Fibroblast of pulmonary artery (primary cell): ENCODE results near the gene NOTO.

Experiments
- DNase-seq: peaks from one replicate; pipeline ENCODE4 v3.0.0-alpha.2; 2010; ENCODE audit warnings: low read depth
- H3K4me3 ChIP-seq: replicated peaks from 2 replicates; pipeline ENCODE4 v1.5.1; 2011; ENCODE audit warnings: low read depth, mild to moderate bottlenecking, control low read depth, low read length, moderate library complexity
- CTCF ChIP-seq: IDR thresholded peaks from 2 replicates; pipeline ENCODE4 v1.5.1; 2011; ENCODE audit warnings: mild to moderate bottlenecking, control low read depth, low read length, inconsistent platforms; ENCODE audit errors: missing control alignments

The NOTO gene

GRCh38 chr2:73244580-73244979, 42.2 kb downstream of the NOTO start:
- DNase-seq, result no peak
- no peak overlapping the region for H3K4me3 ChIP-seq
- no peak for TF ChIP-seq CTCF

- no peak for DNase-seq
- H3K4me3 ChIP-seq, result no peak overlapping the region
- TF ChIP-seq CTCF, result no peak
Observed at GRCh38 chr2:73246850-73247249, 44.5 kb downstream of the NOTO start.

- TF ChIP-seq CTCF, result no peak
- DNase-seq, result no peak
- H3K4me3 ChIP-seq, result no peak overlapping the region
Observed at GRCh38 chr2:73249636-73250035, 47.3 kb downstream of the NOTO start.

- DNase-seq, result no peak
- TF ChIP-seq CTCF, result no peak
- H3K4me3 ChIP-seq, result no peak overlapping the region
Observed at GRCh38 chr2:73250872-73251846, 48.8 kb downstream of the NOTO start.

GRCh38 chr2:73252238-73253027, 50.1 kb downstream of the NOTO start:
- DNase-seq, result no peak
- no peak for TF ChIP-seq CTCF

GRCh38 chr2:73253400-73253799, 51.0 kb downstream of the NOTO start:
- H3K4me3 ChIP-seq, result no peak overlapping the region
- no peak for DNase-seq
- no peak for TF ChIP-seq CTCF

More at GRCh38 chr2:73252238-73253027, 50.1 kb downstream of the NOTO start:
- no peak overlapping the region for H3K4me3 ChIP-seq
